HCT116 (cell line): ENCODE results near the gene PCDHA3.
"Not testable (repeated sequence)": the region's sequence is repeated elsewhere in the genome, so short reads cannot be mapped to it uniquely, and the experiment has no call there.

ENCODE experiments used
- ATF3 ChIP-seq: IDR thresholded peaks from 2 replicates; pipeline ENCODE4 v1.6.1; 2012
- CBX3 ChIP-seq: IDR thresholded peaks from 2 replicates; pipeline ENCODE4 v1.6.1; 2012; ENCODE audit warnings: low read depth
- EZH2 ChIP-seq: fragments of 200-600 bp; sonication (generic); IDR thresholded peaks from 2 replicates; pipeline ENCODE4 v1.6.1; 2017; ENCODE audit warnings: antibody characterized with exemption, mixed run types
- EZH2phosphoT487 ChIP-seq: fragments of 200-600 bp; IDR thresholded peaks from 2 replicates; pipeline ENCODE4 v1.6.1; 2018; ENCODE audit warnings: antibody characterized with exemption, borderline replicate concordance
- POLR2A ChIP-seq: IDR thresholded peaks from 2 replicates; pipeline ENCODE4 v1.7.0; 2011; ENCODE audit warnings: borderline replicate concordance; ENCODE audit not compliant: insufficient read depth, insufficient read length; ENCODE audit errors: extremely low read depth
- POLR2AphosphoS5 ChIP-seq: IDR thresholded peaks from 2 replicates; pipeline ENCODE4 v1.6.1; 2011; ENCODE audit warnings: mild to moderate bottlenecking, low read depth, low read length, moderate library complexity
- RAD21 ChIP-seq: IDR thresholded peaks from 2 replicates; pipeline ENCODE4 v1.6.1; 2012; ENCODE audit warnings: low read depth, mild to moderate bottlenecking
- TCF7L2 ChIP-seq: IDR thresholded peaks from 2 replicates; pipeline ENCODE4 v1.7.0; 2011; ENCODE audit warnings: borderline replicate concordance, inconsistent platforms; ENCODE audit not compliant: insufficient read depth, insufficient read length; ENCODE audit errors: extremely low read depth
- YY1 ChIP-seq: IDR thresholded peaks from 2 replicates; pipeline ENCODE4 v1.6.1; 2011; ENCODE audit warnings: low read length, low read depth, moderate library complexity, mild to moderate bottlenecking; ENCODE audit not compliant: insufficient replicate concordance; ENCODE audit errors: extremely low read depth
- ZBTB33 ChIP-seq: IDR thresholded peaks from 2 replicates; pipeline ENCODE4 v1.6.1; 2011; ENCODE audit warnings: mild to moderate bottlenecking, low read length, moderate library complexity; ENCODE audit not compliant: insufficient replicate concordance; ENCODE audit errors: extremely low read depth
- ZFX ChIP-seq: fragments of 450-650 bp; IDR thresholded peaks from 2 replicates; pipeline ENCODE4 v1.6.1; 2017
- TF ChIP-seq, protein P1 (sequence below), 3 experiments: fragments of 200-600 bp in 1 of 3; sonication (generic) in 1 of 3; IDR thresholded peaks in 2 of 3; conservative IDR thresholded peaks in 1 of 3; 2 replicates each; pipeline ENCODE4 v1.5.1; 2012 to 2017; ENCODE audit warnings: low read depth in 2 of 3, low read length in 2 of 3, antibody characterized with exemption in 1 of 3, borderline replicate concordance in 1 of 3, control low read depth in 1 of 3, mild to moderate bottlenecking in 1 of 3, mixed read lengths in 1 of 3, mixed run types in 1 of 3, moderate library complexity in 1 of 3; ENCODE audit not compliant: insufficient read depth in 1 of 3
- TF ChIP-seq, protein P2 (sequence below): IDR thresholded peaks from 2 replicates; pipeline ENCODE4 v1.6.1; 2012

DNA sequence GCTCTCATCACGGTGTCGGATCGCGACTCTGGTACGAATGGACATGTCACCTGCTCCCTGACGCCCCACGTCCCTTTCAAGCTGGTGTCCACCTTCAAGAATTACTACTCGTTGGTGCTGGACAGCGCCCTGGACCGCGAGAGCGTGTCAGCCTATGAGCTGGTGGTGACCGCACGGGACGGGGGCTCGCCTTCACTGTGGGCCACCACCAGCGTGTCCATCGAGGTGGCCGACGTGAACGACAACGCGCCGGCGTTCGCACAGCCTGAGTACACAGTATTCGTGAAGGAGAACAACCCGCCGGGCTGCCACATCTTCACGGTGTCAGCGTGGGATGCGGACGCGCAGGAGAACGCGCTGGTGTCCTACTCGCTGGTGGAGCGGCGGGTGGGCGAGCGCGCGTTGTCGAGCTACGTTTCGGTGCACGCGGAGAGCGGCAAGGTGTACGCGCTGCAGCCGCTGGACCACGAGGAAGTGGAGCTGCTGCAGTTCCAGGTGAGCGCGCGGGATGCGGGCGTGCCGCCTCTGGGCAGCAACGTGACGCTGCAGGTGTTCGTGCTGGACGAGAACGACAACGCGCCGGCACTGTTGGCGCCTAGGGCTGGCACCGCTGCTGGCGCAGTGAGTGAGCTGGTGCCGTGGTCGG is 4.7 kb upstream of the PCDHA3 start:
- TF ChIP-seq, protein P1, sequence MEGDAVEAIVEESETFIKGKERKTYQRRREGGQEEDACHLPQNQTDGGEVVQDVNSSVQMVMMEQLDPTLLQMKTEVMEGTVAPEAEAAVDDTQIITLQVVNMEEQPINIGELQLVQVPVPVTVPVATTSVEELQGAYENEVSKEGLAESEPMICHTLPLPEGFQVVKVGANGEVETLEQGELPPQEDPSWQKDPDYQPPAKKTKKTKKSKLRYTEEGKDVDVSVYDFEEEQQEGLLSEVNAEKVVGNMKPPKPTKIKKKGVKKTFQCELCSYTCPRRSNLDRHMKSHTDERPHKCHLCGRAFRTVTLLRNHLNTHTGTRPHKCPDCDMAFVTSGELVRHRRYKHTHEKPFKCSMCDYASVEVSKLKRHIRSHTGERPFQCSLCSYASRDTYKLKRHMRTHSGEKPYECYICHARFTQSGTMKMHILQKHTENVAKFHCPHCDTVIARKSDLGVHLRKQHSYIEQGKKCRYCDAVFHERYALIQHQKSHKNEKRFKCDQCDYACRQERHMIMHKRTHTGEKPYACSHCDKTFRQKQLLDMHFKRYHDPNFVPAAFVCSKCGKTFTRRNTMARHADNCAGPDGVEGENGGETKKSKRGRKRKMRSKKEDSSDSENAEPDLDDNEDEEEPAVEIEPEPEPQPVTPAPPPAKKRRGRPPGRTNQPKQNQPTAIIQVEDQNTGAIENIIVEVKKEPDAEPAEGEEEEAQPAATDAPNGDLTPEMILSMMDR (IDR thresholded peaks at IDR 0.05 in 2 of 3, conservative IDR thresholded peaks at IDR 0.05 in 1 of 3; ENCODE audit: borderline replicate concordance in 1 of 3, insufficient read depth in 1 of 3, low read depth in 2 of 3, low read length in 2 of 3), result not testable (repeated sequence)
- TF ChIP-seq EZH2phosphoT487, ZFX, RAD21, EZH2, CBX3, POLR2A, TCF7L2, ATF3, POLR2AphosphoS5, YY1, ZBTB33: not testable (repeated sequence)
- TF ChIP-seq, protein P2, sequence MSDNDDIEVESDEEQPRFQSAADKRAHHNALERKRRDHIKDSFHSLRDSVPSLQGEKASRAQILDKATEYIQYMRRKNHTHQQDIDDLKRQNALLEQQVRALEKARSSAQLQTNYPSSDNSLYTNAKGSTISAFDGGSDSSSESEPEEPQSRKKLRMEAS, result not testable (repeated sequence)
